Stomach smooth muscle (tissue), 2 donors: Measurements from ENCODE around the gene PPP6R3.

Experiments used
- H3K27ac ChIP-seq: one replicate; pipeline ENCODE4 v1.7.0; 2013; ENCODE audit warnings: mild to moderate bottlenecking, low read length, inconsistent platforms
- H3K27me3 ChIP-seq, 2 donors: one replicate each; pipeline ENCODE4 v1.7.0; 2013; ENCODE audit warnings: low read length in 2 of 2; ENCODE audit not compliant: insufficient read depth in 2 of 2, control insufficient read depth in 1 of 2
- H3K36me3 ChIP-seq, 2 donors: one replicate each; pipeline ENCODE4 v1.7.0; 2013; ENCODE audit warnings: low read length in 2 of 2; ENCODE audit not compliant: control insufficient read depth in 2 of 2, insufficient read depth in 2 of 2
- H3K4me1 ChIP-seq: one replicate; pipeline ENCODE4 v1.7.0; 2013; ENCODE audit warnings: low read length; ENCODE audit not compliant: control insufficient read depth, insufficient read depth
- H3K4me3 ChIP-seq, 2 donors: one replicate each; pipeline ENCODE4 v1.7.0; 2013; ENCODE audit warnings: low read length in 2 of 2
- H3K9ac ChIP-seq, 2 donors: one replicate each; pipeline ENCODE4 v1.7.0; 2013; ENCODE audit warnings: low read length in 2 of 2, mild to moderate bottlenecking in 1 of 2
- H3K9me3 ChIP-seq, 2 donors: one replicate each; pipeline ENCODE4 v1.7.0; 2013; ENCODE audit warnings: low read length in 2 of 2; ENCODE audit not compliant: control insufficient read depth in 2 of 2
- donor health status: healthy.
- donor health status: Pancreatic carcinoma.

Gene PPP6R3

DNA sequence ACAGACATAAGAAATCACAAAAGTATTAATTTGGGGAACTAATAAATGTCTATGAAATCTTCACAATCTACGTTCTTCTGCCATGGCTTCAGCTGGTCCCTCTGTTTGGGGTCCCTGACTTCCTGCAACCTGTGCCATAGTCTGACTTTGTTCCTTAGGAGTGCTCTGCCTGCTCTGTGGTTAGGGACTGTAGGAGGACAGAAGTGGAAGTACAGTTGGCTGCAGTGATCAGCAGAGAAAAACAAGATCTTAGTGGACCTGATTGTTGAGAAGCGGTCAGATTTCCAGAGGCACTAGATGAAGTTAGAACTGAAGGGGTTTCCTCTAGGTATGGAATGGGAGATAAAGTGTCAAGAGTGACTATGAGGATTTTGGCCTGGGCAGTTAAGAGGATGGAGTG is 80.6 kb downstream of the PPP6R3 start:
- no peak overlapping the region for H3K9ac ChIP-seq
- no peak overlapping the region for H3K27ac ChIP-seq
- H3K9me3 ChIP-seq = no peaks in the 10 kb centered on the region
- no peaks in the 10 kb centered on the region for H3K27me3 ChIP-seq
- H3K4me3 ChIP-seq = no peak overlapping the region
- peaks cover 11 to 19% of the 10 kb centered on the region in 2 donors for H3K36me3 ChIP-seq
- H3K4me1 ChIP-seq = peaks cover 31% of the 10 kb centered on the region

DNA sequence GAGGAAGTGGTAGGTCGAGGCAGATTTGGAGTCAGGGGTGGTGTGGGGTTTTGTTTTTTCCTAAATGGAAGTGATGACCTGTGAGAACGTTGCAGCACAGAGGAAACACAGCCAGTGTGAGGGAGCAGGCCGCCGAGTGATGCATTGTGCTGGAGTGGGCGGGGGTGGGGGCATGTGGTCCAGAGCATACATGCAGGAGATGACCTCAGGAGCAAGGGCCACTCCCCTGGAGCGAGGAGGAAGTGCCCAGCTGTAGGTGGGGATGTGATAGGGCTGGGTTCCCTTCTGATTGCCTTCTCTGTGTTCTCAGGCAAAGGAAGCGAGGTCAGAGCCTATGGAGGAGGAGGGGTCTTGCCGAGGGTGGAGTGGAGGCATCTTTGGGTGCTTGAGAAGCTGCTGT is 81.4 kb downstream of the PPP6R3 start:
- H3K36me3 ChIP-seq = peaks cover 11 to 19% of the 10 kb centered on the region in 2 donors
- H3K27me3 ChIP-seq = no peaks in the 10 kb centered on the region
- no peaks in the 10 kb centered on the region for H3K9me3 ChIP-seq
- H3K9ac ChIP-seq = no peak overlapping the region
- no peak overlapping the region for H3K4me3 ChIP-seq
- H3K4me1 ChIP-seq = peaks cover 27% of the 10 kb centered on the region
- no peak overlapping the region for H3K27ac ChIP-seq

DNA sequence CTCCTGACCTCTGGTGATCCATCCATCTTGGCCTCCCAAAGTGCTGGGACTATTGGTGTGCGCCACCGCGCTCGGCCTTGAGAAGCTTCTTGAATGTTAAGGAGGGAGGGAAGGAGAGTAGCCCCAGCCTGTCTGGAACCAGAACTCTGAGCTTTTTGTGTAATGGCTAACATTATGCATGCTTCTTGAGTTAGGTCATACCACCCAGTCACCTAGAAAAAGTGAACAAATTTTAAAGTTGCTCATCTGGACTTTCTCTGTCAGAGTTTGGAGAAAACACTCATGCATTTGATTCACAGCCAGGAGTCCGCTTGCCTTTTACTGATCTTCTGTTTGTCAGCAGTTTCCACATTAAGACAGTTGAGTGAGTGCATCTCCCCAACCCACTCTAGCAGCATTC is 82.1 kb downstream of the PPP6R3 start:
- H3K27ac ChIP-seq = peak overlapping the region; percentile 58
- H3K27me3 ChIP-seq = no peaks in the 10 kb centered on the region
- peaks cover 27% of the 10 kb centered on the region for H3K4me1 ChIP-seq
- H3K9ac ChIP-seq = no peak overlapping the region
- H3K9me3 ChIP-seq = no peaks in the 10 kb centered on the region
- H3K4me3 ChIP-seq = no peak overlapping the region
- H3K36me3 ChIP-seq = peaks cover 11 to 19% of the 10 kb centered on the region in 2 donors

DNA sequence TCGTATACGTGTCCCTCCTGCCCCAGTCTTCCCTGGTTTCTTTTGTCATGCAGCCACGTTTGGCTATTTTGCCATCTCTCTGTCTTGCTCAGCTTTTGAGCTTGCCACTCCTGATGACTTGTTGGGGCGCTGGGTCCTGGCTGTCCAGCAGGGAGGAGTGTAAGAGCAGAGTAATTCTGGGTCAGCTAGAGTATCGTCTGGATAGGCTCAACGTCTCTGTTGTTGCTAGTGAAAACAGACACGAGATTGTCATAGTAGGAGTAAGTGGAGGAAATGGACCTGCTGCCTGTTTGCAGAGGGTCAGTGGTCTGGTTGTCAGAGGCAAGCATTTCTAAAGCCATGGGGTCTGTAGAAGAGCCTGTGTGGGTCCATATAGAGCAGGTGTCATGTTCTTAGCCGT is 83.0 kb downstream of the PPP6R3 start:
- Histone ChIP-seq H3K27me3 (no peaks in the 10 kb centered on the region), H3K27ac (peak overlapping the region; percentile 58), H3K4me3 (peak overlapping the region in 1 of 2 donors; percentile 3), H3K4me1 (peaks cover 27% of the 10 kb centered on the region), H3K36me3 (peaks cover 11 to 22% of the 10 kb centered on the region in 2 donors), H3K9me3 (no peaks in the 10 kb centered on the region), H3K9ac (peak overlapping the region in 1 of 2 donors; percentile 21)

DNA sequence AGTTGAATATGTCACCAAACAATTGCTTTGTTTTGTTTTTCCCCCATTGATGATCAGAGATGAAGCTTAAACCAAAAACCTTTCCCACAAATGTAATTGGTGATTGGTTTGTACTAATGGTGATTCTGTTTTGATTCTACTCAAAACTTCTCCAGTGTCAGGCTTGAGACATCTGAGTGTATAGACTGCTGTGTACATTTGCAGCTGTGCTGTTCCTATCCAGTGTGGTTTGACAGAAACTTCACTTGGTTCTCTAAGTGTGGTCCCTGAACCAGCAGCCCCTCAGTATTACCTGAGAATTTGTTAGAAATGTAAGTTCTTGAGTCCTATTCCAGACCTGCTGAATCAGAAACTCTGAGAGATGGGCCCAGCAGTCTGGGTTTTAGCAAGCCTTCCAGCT is 84.8 kb downstream of the PPP6R3 start:
- Histone ChIP-seq H3K27ac (no peak overlapping the region), H3K9ac (no peak overlapping the region), H3K9me3 (no peaks in the 10 kb centered on the region), H3K4me3 (no peak overlapping the region), H3K4me1 (peaks cover 34% of the 10 kb centered on the region), H3K36me3 (peaks cover 0 to 16% of the 10 kb centered on the region in 2 donors), H3K27me3 (no peaks in the 10 kb centered on the region)

DNA sequence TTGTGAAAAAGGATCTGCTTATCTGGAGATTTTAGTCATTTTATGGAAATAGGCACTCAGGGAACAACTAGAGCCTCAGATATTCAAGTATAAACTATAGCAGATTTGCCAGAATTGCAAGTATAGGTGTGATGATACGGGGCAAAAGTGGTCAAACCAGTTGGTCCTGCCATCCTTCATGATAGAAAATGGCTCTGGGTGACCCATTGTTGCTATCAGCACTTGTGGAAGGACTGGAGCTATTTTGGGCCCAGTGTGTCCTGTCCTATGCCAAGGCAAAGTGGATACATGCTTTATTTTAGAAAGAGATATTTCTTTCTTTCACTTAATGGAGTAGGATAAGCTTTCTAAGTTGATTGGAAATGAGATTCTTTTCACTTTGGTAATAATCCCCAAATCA is 85.2 kb downstream of the PPP6R3 start:
- no peak overlapping the region for H3K9ac ChIP-seq
- H3K27me3 ChIP-seq = no peaks in the 10 kb centered on the region
- H3K36me3 ChIP-seq = peaks cover 0 to 16% of the 10 kb centered on the region in 2 donors
- peaks cover 34% of the 10 kb centered on the region for H3K4me1 ChIP-seq
- no peaks in the 10 kb centered on the region for H3K9me3 ChIP-seq
- H3K4me3 ChIP-seq = no peak overlapping the region
- H3K27ac ChIP-seq = no peak overlapping the region

DNA sequence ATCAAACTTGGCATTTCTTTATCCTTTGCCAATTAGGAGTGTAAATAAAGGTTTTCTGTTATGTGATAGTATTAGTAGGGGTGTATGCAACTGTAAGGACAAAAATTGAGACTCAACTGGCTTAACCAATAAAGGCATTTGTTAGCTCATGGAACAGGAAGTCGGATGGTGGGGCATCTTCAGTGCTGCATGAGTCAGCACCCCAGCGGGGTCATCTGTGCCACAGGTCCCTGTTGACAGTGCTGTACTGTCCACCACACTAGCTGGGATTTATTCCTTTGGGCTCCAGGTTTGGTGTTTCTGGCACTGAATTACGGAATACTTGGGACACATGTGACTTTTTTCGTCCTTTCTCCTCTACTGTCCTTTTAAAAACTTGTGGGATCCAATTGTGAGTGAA is 86.0 kb downstream of the PPP6R3 start:
- Histone ChIP-seq H3K27ac (no peak overlapping the region), H3K36me3 (peaks cover 0 to 16% of the 10 kb centered on the region in 2 donors), H3K9ac (no peak overlapping the region), H3K4me3 (no peak overlapping the region), H3K4me1 (peaks cover 34% of the 10 kb centered on the region), H3K27me3 (no peaks in the 10 kb centered on the region), H3K9me3 (no peaks in the 10 kb centered on the region)

DNA sequence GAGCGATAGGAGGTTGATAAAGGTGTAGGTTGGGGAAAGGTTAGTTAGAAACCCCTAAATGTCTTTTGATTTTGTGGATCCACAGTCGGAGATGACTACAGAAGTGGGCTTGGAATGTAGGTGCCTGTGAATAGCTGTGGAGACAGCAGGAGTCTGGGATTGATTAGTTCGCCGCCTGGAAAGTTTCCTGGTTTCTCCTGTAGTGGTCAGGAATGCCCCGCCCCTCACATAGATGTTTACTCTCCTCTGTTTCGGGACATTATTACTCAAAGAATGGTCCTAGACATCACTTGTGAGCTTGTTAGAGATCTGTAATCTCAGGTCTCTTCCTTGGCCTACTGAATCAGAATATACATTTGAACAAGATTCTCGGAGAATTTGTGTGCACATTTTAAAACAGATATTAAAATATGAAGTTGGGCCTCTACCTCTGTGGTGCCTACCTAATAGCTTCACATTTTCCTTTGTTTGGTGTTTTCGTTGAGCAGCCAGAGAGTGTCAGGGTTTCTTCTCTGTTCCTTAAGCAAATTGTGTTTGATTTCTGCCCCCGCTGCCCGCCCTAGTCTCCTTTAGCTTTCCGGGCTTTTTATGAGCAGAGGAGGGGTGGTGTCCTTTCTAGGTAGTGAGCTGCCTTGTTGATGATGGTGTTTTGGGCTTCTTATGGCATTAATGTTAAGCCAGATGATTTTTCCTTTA is 89.4 kb downstream of the PPP6R3 start:
- Histone ChIP-seq H3K4me1 (peaks cover 11% of the 10 kb centered on the region), H3K27ac (no peak overlapping the region), H3K27me3 (no peaks in the 10 kb centered on the region), H3K9ac (no peak overlapping the region), H3K9me3 (no peaks in the 10 kb centered on the region), H3K36me3 (peaks cover 10 to 26% of the 10 kb centered on the region in 2 donors), H3K4me3 (no peak overlapping the region)

DNA sequence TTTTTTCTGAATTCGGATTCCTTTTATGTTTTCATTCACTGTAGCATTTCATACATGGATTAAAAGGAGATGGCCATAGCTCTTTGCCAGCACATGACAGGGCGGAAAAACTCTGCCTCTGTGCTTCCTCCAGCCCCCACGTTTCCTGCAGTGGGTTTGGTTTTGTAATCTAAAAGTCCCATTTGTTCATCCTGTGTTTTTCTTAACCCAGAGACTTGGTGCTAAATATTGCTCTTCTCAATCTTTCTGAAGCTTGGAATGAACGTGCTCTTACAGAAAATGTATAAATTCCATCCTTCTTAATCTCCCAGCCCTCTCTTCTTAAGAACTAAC is 89.9 kb downstream of the PPP6R3 start:
- H3K36me3 ChIP-seq = peaks cover 10 to 24% of the 10 kb centered on the region in 2 donors
- H3K4me3 ChIP-seq = no peak overlapping the region
- no peak overlapping the region for H3K27ac ChIP-seq
- no peaks in the 10 kb centered on the region for H3K9me3 ChIP-seq
- peaks cover 11% of the 10 kb centered on the region for H3K4me1 ChIP-seq
- no peaks in the 10 kb centered on the region for H3K27me3 ChIP-seq
- H3K9ac ChIP-seq = no peak overlapping the region

DNA sequence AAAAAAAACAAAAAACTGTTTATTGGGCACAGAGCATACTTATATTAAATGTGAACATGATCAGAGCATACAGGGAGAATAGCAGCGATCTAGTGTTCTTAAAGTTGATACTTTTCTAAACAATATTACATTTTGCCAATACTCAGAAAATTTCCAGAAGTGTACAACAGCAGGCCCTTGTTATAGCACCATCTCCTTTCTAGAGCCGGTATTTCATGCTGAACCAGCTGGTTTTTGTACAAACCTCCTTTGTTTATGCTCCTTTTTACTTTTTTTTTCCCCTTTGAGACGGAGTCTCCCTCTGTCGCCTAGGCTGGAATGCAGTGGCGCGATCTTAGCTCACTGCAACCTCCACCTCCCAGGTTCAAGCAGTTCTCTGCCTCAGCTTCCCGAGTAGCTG is 90.7 kb downstream of the PPP6R3 start:
- Histone ChIP-seq H3K9me3 (no peaks in the 10 kb centered on the region), H3K36me3 (peaks cover 10 to 20% of the 10 kb centered on the region in 2 donors), H3K27ac (no peak overlapping the region), H3K4me3 (no peak overlapping the region), H3K4me1 (peaks cover 7% of the 10 kb centered on the region), H3K9ac (no peak overlapping the region), H3K27me3 (no peaks in the 10 kb centered on the region)

DNA sequence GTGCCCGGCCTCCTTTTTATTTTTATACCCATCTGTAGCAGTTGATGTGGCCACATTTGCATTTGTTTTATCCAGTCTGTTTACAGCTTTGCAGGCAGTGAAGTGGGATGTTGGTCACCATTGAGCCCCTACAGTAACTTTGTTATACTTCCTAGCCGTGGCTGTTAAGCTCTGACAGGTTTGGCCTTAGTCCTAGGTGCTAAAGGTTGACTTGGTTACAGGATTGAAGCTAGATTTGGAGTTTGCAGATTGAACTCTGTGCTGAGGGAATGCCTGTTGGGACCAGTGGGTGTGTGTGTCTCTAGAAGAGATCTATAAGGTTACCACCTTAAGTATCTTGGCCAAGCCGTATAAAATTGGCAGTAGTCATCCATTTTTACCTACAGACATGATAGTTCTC is 91.2 kb downstream of the PPP6R3 start:
- Histone ChIP-seq H3K9ac (no peak overlapping the region), H3K4me3 (no peak overlapping the region), H3K27ac (no peak overlapping the region), H3K4me1 (peaks cover 7% of the 10 kb centered on the region), H3K27me3 (no peaks in the 10 kb centered on the region), H3K36me3 (peaks cover 10 to 20% of the 10 kb centered on the region in 2 donors), H3K9me3 (no peaks in the 10 kb centered on the region)
